ENCODE data around the gene CANX. TPM values are rescaled to one million over a fixed set of nuclear protein-coding genes. Genes with fewer than 3 reads are reported as not detected.

The CANX gene
- total RNA-seq, 4 donors from 2014 or later, result 183 to 307 (median 253) TPM

DNA sequence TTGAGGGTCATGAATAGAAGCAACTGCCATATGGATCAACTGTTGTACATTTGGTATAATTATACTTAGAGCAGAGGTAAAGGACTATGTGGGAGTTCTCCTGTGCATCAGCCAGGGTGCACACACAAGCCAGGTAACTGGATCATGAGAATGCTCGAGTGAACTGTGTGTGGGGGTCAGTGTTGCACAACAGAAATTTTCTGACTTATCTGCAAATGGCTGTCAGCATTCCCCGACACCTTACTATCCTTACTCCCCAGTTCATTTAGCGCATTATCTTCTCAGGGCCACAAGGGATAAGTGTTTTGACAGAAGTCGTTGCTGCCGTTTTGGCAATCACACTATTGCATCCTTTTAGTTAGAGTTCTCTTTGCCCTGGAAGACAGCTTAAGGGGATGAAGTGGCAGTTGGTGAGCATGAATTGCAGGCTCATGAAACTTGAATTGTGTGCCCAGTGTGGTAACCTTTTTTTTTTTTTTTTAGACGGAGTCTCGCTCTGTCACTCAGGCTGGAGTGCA lies 1.7 kb downstream of the CANX start:
- TF ChIP-seq, protein P1, sequence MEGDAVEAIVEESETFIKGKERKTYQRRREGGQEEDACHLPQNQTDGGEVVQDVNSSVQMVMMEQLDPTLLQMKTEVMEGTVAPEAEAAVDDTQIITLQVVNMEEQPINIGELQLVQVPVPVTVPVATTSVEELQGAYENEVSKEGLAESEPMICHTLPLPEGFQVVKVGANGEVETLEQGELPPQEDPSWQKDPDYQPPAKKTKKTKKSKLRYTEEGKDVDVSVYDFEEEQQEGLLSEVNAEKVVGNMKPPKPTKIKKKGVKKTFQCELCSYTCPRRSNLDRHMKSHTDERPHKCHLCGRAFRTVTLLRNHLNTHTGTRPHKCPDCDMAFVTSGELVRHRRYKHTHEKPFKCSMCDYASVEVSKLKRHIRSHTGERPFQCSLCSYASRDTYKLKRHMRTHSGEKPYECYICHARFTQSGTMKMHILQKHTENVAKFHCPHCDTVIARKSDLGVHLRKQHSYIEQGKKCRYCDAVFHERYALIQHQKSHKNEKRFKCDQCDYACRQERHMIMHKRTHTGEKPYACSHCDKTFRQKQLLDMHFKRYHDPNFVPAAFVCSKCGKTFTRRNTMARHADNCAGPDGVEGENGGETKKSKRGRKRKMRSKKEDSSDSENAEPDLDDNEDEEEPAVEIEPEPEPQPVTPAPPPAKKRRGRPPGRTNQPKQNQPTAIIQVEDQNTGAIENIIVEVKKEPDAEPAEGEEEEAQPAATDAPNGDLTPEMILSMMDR (IDR thresholded peaks at IDR 0.05), result no peak
- TF ChIP-seq POLR2A (IDR thresholded peaks at IDR 0.05), result no peak
- intact Hi-C loops (cut with DNase I; ENCODE audit: low total_unique reads), result no loop called here
- no peak overlapping the region for H3K4me3 ChIP-seq (ENCODE audit: low read depth, poor library complexity, severe bottlenecking)
- DNase-seq (ENCODE audit: low spot score in 2 of 2), result no peak
- WGBS, 2 donors, result 53 to 57% methylated on average over 7 of the region's 7 CpGs

DNA sequence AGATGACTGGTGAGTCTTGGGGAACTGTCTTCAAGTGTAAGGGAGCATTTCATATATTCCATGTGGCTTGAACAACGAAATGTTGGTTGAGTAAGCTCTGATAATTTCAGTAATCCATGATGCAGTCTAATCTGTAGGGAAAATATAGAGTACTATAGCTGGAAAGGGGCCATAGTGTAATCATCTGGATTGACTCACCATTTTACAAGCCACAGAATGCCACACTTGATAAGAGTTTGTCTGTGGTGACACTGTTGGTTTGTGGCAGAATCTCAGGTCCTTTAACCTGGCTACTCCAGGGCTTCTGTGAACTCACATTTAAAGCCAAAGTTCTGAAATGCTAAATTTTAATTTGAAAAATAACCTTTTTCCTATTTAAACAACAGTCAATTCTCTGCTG lies 17.5 kb downstream of the CANX start:
- WGBS, 2 donors, result 95 to 96% methylated on average over 1 of the region's 1 CpG
- TF ChIP-seq, protein P1 (IDR thresholded peaks at IDR 0.05), result no peak
- no peak for TF ChIP-seq POLR2A (IDR thresholded peaks at IDR 0.05)
- intact Hi-C loops (cut with DNase I; ENCODE audit: low total_unique reads), result no loop called here

DNA sequence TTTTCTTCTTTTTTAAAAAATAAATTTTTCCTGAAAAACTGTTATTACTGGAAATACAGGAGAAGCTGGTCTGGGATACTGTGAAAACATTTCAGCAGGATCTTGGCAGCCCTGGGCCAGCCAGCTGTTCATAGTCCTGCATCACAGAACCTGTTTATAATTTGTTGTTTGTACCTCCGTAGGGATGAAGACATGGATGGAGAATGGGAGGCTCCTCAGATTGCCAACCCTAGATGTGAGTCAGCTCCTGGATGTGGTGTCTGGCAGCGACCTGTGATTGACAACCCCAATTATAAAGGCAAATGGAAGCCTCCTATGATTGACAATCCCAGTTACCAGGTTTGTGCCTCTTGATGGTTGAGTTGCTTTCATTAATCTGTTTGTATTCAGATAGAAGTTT lies 21.5 kb downstream of the CANX start:
- DNase-seq (ENCODE audit: low spot score in 2 of 2), result no peak
- H3K4me3 ChIP-seq (ENCODE audit: low read depth, poor library complexity, severe bottlenecking), result no peak overlapping the region
- intact Hi-C loops (cut with DNase I; ENCODE audit: low total_unique reads), result no loop called here
- WGBS, 2 donors, result 59 to 75% methylated on average over 2 of the region's 2 CpGs
- TF ChIP-seq, protein P1 (IDR thresholded peaks at IDR 0.05), result no peak
- no peak for TF ChIP-seq POLR2A (IDR thresholded peaks at IDR 0.05)

More for the DNA sequence above, 17.5 kb downstream of the CANX start:
- DNase-seq (ENCODE audit: low spot score in 2 of 2), result no peak
- H3K4me3 ChIP-seq (ENCODE audit: low read depth, poor library complexity, severe bottlenecking), result no peak overlapping the region

DNA sequence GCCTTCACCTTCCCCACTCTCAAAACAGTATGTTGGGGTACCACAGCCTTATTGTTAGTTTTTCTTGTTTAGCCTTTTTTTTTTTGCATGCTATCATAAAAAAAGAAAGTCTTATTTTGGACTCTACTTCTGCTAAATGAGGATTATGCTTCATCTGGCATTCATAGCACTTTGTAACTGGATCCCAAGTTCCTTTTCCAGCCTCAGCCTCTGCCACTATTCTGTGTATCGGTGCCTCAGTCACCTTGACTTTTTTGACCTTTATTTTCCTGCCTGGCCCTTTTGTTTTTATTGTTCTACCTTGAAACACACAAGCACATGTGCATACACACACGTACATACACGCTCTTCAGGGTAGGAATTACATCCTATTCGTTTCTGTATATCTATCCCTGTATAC lies 25.4 kb downstream of the CANX start:
- intact Hi-C loops (cut with DNase I; ENCODE audit: low total_unique reads), result no loop called here
- H3K4me3 ChIP-seq (ENCODE audit: low read depth, poor library complexity, severe bottlenecking), result no peak overlapping the region
- no peak for TF ChIP-seq POLR2A (IDR thresholded peaks at IDR 0.05)
- TF ChIP-seq, protein P1 (IDR thresholded peaks at IDR 0.05), result no peak
- 84 to 85% methylated on average over 4 of the region's 4 CpGs for WGBS, 2 donors
- DNase-seq (ENCODE audit: low spot score in 2 of 2), result no peak

DNA sequence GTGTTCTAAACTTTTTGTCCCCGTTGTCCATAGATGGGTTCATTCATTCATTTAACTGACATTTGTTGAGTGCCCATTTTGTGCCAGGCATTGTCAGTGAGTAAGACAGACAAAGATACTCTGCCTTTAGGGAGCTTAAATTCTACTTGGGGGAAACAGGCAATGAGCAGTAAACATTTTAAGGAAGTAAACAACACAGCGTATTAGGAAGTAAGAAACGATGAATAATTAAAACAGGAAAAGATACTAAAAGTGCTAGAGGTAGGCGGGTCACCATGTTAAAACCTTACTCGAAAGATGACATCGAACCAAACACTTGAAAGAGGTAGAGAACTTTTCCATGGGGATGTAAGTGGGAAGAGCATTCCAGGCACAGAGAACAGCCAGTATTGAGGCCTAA lies 28.3 kb downstream of the CANX start:
- 84 to 87% methylated on average over 6 of the region's 6 CpGs for WGBS, 2 donors
- intact Hi-C loops (cut with DNase I; ENCODE audit: low total_unique reads), result no loop called here
- no peak overlapping the region for H3K4me3 ChIP-seq (ENCODE audit: low read depth, poor library complexity, severe bottlenecking)
- TF ChIP-seq, protein P1 (IDR thresholded peaks at IDR 0.05), result no peak
- no peak for TF ChIP-seq POLR2A (IDR thresholded peaks at IDR 0.05)
- no peak for DNase-seq (ENCODE audit: low spot score in 2 of 2)

DNA sequence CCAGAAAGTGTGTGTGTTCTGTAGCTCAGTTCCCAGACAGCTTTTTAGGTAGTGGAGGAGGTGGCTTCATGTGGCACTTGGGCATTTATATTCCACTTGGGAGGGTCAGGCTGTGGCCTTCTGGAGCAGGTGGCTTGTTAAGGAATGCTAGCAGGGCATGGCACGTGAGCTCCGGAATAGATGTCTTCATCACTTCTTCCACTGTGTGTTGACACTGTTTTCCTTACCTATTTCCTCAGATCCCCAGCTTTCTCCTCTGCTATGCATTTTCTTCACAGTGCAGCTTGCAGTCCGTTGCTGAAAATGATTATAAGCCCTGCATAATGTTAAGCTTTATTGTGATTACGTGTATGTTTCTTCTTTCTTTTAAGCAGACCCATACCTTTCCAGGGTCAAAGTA lies 30.5 kb downstream of the CANX start:
- intact Hi-C loops (cut with DNase I; ENCODE audit: low total_unique reads), result no loop called here
- TF ChIP-seq, protein P1 (IDR thresholded peaks at IDR 0.05), result no peak
- TF ChIP-seq POLR2A (IDR thresholded peaks at IDR 0.05), result no peak
- 82 to 87% methylated on average over 4 of the region's 4 CpGs for WGBS, 2 donors
- no peak overlapping the region for H3K4me3 ChIP-seq (ENCODE audit: low read depth, poor library complexity, severe bottlenecking)
- no peak for DNase-seq (ENCODE audit: low spot score in 2 of 2)
